Fibroblast of pulmonary artery (primary cell): ENCODE data around the gene TMEM108.

Source experiments
- DNase-seq: peaks from one replicate; pipeline ENCODE4 v3.0.0-alpha.2; 2010; ENCODE audit warnings: low read depth
- H3K4me3 ChIP-seq: replicated peaks from 2 replicates; pipeline ENCODE4 v1.5.1; 2011; ENCODE audit warnings: low read depth, mild to moderate bottlenecking, control low read depth, low read length, moderate library complexity
- TF ChIP-seq, protein P1 (sequence below): IDR thresholded peaks from 2 replicates; pipeline ENCODE4 v1.5.1; 2011; ENCODE audit warnings: mild to moderate bottlenecking, control low read depth, low read length, inconsistent platforms; ENCODE audit errors: missing control alignments

Gene TMEM108

DNA sequence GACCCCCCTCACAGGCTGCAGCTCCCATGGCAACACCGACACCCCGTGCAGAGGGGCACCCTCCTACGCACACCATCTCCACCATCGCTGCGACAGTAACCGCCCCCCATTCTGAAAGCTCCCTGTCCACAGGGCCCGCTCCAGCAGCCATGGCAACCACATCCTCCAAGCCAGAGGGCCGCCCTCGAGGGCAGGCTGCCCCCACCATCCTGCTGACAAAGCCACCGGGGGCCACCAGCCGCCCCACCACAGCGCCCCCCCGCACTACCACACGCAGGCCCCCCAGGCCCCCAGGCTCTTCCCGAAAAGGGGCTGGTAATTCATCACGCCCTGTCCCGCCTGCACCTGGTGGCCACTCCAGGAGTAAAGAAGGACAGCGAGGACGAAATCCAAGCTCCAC is 341.7 kb downstream of the TMEM108 start:
- no peak overlapping the region for H3K4me3 ChIP-seq
- TF ChIP-seq, protein P1, sequence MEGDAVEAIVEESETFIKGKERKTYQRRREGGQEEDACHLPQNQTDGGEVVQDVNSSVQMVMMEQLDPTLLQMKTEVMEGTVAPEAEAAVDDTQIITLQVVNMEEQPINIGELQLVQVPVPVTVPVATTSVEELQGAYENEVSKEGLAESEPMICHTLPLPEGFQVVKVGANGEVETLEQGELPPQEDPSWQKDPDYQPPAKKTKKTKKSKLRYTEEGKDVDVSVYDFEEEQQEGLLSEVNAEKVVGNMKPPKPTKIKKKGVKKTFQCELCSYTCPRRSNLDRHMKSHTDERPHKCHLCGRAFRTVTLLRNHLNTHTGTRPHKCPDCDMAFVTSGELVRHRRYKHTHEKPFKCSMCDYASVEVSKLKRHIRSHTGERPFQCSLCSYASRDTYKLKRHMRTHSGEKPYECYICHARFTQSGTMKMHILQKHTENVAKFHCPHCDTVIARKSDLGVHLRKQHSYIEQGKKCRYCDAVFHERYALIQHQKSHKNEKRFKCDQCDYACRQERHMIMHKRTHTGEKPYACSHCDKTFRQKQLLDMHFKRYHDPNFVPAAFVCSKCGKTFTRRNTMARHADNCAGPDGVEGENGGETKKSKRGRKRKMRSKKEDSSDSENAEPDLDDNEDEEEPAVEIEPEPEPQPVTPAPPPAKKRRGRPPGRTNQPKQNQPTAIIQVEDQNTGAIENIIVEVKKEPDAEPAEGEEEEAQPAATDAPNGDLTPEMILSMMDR: no peak
- no peak for DNase-seq

DNA sequence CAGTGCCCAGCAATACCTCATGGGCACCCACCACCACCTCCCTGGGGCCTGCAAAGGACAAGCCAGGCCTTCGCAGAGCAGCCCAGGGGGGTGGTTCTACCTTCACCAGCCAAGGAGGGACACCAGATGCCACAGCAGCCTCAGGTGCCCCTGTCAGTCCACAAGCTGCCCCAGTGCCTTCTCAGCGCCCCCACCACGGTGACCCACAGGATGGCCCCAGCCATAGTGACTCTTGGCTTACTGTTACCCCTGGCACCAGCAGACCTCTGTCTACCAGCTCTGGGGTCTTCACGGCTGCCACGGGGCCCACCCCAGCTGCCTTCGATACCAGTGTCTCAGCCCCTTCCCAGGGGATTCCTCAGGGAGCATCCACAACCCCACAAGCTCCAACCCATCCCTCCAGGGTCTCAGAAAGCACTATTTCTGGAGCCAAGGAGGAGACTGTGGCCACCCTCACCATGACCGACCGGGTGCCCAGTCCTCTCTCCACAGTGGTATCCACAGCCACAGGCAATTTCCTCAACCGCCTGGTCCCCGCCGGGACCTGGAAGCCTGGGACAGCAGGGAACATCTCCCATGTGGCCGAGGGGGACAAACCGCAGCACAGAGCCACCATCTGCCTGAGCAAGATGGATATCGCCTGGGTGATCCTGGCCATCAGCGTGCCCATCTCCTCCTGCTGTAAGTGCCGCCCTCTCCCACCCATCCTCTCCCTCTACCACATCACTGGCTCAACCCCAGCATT is 342.5 kb downstream of the TMEM108 start:
- no peak for DNase-seq
- no peak overlapping the region for H3K4me3 ChIP-seq
- TF ChIP-seq, protein P1: no peak

GRCh38 chr3:133381346-133382109 is 343.3 kb downstream of the TMEM108 start:
- TF ChIP-seq, protein P1: no peak
- no peak for DNase-seq
- H3K4me3 ChIP-seq: no peak overlapping the region

GRCh38 chr3:133383175-133383574 is 345.0 kb downstream of the TMEM108 start:
- no peak for DNase-seq
- TF ChIP-seq, protein P1: no peak

GRCh38 chr3:133383741-133384140 is 345.6 kb downstream of the TMEM108 start:
- TF ChIP-seq, protein P1: no peak
- no peak for DNase-seq
- H3K4me3 ChIP-seq: no peak overlapping the region

More at GRCh38 chr3:133383175-133383574, 345.0 kb downstream of the TMEM108 start:
- H3K4me3 ChIP-seq: no peak overlapping the region

DNA sequence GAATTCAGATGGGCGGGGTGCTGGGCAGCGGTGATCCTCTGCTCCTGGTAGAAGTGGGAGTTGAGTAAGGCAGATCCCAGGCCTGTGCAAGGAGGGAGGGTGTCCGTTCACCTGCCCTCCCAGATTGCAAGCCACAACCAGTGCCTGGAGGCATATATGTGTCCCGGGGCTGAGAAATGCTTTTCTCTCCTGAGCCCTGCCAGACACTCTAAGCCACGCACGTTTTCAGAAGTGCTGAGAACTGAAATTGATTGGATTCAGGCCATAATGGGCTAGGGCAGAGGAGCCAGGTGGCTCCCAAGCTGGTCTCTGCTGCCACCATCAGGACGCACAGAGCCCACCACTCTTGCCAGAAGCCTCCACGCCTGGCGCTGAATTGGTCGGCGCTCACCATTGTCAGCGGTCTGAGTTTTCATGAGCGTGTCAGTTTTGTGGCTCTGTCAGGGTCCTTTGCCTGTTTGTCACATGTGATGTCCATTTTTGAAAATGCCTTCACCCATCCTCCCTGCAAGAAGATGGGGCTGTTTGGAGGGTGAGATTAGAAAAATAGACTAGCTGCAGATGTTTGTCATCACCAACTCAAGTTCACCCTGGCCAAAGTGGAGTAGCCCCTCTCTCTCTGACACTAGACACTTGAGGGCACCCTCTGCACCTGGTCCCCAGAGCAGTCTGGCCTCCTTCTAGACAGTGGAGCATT is 346.3 kb downstream of the TMEM108 start:
- no peak overlapping the region for H3K4me3 ChIP-seq
- TF ChIP-seq, protein P1: peak; percentile 92
- peak; percentile 72 for DNase-seq
